HL-60/S4 treated with retinoic acid at 250 ng/mL for 4 days and 3 days (cell line): Measurements from ENCODE around the gene HDAC4.

ENCODE experiments used
- in situ Hi-C: fragments of 300-500 bp; cut with MboI; formaldehyde crosslinking; loops from 2 replicates; pipeline ENCODE4 v1.7.0; 2022; ENCODE audit warnings: low sequenced_read_pairs

HDAC4 gene

GRCh38 chr2:239398521-239398921 is 2.3 kb downstream of the HDAC4 start:
- in situ Hi-C loops: no loop called here

DNA sequence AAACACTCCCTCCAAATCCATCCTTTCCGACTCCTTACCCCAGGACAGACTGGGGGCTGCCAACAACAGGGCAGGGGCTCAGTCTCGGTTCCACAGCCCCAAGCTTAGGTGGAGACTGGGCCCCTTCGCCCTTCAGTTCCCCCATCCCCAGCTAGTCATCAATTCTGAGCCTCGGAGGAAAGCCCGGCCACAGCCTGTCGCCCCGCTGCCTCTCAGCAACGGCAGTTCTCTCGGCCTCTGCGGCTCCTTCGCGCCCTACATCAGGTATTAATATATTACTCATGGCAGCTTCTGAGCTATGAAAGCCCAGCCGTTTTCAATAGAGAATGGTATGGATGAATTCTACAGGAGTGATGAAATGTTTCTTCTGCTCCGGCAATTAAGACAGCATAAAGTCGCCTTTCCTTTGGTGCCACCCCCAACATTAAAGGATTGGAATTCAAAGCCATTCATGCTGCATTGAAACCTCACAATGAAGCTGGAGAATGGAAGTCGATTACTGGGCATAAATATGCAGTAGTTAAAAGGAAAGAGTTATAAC is 2.8 kb downstream of the HDAC4 start:
- in situ Hi-C loops: no loop called here

DNA sequence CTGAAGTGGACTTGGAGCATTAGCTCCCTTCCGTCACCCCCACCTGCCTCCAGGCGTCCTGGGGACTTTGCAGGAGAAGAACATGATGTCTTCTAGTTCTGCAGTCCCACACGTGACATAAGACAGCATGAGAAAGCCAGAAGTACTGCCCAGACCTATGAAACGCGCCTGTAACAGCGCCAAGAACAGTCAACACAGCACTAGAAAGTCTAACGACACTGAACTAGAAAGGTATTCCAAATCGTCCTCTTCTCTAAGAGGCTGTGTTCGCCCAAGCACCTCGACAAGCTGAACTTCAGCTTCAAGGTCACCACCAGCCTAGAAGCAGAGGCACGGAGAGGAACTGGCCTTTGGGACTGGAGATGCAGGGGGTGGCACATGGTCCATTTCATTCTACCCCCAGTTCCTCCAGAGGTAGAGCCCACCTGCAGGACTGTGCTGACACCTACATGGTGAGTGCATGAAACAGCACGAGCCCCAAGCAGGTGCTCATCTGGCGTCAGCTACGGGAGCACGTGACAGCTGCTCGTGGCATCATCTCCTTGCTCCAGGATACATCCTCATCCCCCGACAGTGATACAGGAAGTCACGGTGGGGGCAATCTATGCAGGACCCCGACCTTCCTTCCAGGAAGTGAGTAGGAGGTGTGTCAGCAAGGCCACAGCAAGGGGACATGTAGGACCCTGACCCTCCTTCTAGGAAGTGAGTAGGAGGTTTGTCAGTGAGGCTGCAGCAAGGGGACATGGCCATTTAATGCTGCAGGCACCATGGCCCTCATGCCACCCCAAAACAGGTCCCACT is 3.7 kb downstream of the HDAC4 start:
- in situ Hi-C loops: no loop called here

GRCh38 chr2:239395524-239395923 is 5.3 kb downstream of the HDAC4 start:
- in situ Hi-C loops: no loop called here

- in situ Hi-C loops: no loop called here
Observed at GRCh38 chr2:239394978-239395377, 5.8 kb downstream of the HDAC4 start.

DNA sequence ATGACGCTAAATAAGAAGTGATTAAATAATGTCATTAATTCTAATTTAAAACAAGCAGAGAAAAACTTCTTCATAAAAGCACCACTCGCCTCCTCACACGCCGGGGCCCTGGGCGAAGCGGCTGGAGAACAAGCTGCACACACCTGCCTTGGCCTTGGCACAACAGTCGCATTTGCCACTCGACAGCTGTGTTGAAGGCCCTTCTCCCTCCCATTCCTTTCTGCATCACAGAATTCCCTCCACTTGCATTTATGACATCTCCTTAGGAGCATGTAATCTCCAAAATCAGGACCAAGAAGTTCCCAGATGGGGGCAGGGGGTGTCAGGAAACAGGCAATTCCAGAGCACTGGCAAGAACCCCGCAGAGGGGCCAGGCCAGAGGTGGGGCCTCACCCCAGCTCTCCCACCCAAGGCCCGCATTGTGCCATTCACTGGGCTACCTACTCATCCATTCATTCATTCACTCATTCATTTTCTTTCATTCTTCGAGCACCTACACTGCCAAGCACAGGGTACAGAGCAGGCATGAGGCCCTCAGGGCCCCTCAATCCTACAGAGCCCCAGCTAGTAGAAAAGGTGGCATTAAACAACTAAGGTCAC is 6.4 kb downstream of the HDAC4 start:
- in situ Hi-C loops: no loop called here

DNA sequence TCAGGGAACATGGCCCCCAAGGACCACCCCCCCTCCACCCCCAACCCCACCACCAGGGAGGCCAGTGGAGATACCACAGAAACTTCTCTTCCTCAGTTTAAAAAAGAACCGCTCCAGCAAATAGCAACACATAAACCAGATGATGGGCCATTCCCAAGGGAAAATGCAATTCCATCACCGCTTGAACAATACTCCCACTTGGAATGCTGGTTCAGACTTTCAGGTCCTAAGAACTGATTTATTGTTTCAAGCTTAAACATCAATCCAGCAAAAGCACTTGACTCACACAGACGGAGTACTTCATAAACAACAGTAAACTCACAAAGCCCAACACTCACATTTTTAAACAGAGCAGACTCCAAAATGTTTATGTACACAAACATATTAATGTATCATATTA is 6.9 kb downstream of the HDAC4 start:
- in situ Hi-C loops: no loop called here

GRCh38 chr2:239393388-239393940 is 7.4 kb downstream of the HDAC4 start:
- in situ Hi-C loops: no loop called here

DNA sequence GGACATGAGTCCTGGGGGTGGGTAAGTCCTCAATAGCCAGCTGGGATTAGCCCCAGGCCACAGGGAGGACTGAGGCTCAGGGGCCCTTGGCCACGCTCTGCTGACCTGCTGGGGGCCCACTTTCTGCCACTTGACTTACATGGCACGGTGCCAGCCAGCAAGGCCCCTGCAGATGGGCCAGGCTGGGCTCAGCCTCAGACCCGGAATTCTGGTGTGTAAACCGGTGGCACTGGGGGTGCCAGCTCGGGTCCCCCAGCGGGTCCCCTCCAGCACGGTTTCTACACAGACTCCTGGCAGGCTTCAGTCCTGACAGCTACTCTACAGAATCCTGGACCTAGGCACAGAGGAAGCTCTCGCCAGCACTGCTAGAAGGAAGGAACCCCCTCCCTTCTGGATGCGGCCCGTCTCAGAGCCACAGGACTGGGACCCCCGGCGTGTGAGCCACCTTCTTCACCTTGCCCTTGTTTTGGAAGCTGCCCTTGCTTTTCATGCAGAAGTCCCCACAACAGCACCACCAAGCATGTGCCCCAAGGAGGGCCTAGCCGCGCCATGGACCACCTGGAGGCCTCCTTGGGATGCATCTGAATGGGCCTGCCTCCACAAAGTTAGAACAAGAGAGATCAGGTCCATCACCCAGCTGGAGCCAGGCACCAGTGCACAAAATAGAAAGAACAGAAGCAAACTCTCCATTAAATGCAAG is 8.0 kb downstream of the HDAC4 start:
- in situ Hi-C loops: no loop called here

GRCh38 chr2:239392072-239392357 is 8.8 kb downstream of the HDAC4 start:
- in situ Hi-C loops: no loop called here

- in situ Hi-C loops: no loop called here
Observed at GRCh38 chr2:239391286-239392071, 9.3 kb downstream of the HDAC4 start.

DNA sequence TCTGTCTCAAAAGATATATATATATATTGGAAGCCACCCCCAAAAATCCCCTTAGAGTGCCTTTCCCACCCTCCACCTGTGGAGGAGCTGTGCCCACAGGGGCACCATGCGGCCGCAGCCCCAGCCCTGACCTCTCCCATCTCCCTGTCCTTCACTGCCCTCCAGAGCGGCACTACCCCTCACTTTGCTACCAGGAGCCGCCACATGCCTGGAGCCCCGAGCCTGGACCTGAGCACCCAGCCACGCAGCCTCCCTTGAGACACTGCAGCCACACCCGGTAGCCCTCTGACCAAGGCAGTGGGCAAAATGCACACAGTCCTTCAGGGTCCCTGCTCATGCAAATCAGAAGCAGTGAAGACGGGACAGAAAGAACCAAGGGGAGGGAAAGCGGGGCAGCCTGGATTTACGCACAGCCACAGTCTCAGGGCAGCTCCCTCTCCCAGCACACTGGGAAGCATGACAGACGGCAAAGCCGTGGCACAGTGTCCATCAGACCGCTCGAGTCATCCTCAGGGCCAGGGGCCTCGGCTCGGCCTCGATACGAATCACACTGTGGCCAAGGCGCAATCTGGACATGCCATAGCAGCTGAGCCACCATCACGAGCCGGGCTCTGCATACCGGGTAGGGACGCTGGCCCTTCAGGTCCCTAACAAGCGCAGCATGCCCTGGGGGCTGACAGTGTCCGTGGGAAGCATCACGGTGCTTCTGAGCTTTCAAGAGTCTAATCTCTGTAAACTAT is 10.1 kb downstream of the HDAC4 start:
- in situ Hi-C loops: no loop called here

DNA sequence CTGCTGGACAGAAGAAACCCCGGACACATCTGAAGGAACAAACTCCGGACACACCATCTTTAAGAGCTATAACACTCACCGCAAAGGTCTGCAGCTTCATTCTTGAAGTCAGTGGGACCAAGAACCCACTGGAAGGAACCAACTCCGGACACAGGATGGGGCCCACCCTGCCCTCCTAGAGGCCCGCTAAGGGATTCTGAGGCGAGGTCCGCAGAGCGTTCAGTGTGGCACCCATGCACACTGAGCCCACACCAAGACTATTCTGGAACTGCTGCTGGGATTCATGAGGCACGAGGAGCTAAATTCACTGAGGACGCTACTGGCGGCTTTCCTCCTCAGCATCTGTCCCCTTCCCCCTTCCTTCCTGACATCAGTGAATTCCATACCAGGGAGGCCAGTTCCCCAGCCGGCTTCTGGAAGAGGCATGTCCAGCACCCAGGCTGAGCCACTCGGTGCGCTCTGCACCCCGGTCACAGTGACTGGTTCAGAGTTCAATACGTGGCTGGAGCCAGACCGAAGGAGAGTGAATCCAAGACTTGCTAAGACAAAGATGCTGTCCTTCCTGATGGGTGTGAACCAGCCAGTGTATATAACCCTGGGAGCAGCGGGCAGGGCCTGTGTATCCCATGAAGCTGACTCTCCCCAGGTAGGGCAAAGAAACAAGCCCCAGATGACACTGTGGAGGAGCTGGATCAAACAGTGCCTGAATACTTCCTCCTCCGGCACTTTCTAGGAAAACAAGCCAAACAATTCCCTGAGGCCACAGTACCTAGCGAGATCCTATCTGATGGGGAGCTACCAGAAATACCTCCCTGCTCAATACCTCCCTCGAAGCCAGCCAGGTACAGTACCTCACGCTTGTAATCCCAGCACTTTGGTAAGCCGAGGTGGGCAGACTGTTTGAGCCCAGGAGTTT is 11.1 kb downstream of the HDAC4 start:
- in situ Hi-C loops: no loop called here

- in situ Hi-C loops: no loop called here
Observed at GRCh38 chr2:239388236-239389151, 12.3 kb downstream of the HDAC4 start.

- in situ Hi-C loops: no loop called here
Observed at GRCh38 chr2:239387811-239388210, 13.0 kb downstream of the HDAC4 start.

DNA sequence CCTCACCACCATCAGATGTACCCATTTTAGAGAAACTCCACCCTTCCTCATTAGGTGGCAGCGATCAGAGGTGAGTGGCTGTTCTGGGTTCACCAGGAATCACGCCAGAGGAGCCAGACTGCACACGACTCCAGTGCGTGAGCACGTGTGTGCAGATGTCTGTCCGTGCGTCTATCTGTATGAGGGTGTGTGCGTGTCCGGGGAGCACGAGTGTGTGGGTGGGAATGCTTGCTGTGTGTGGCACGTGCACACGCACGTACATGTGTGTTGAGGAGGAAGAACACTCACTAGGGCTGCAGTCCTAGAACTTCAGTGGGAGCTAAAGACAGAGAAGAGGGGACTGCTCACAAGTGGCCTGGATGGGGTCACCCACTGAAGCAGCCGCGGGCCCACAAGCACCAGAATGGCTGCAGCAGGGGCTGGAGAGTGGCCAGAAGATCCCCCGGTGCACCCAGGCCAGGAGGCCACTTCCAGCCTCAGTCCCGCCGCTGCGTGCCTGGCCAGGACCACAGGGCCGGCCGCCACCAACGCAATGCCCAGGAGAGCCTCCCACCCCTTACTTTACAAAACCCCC is 13.9 kb downstream of the HDAC4 start:
- in situ Hi-C loops: no loop called here

DNA sequence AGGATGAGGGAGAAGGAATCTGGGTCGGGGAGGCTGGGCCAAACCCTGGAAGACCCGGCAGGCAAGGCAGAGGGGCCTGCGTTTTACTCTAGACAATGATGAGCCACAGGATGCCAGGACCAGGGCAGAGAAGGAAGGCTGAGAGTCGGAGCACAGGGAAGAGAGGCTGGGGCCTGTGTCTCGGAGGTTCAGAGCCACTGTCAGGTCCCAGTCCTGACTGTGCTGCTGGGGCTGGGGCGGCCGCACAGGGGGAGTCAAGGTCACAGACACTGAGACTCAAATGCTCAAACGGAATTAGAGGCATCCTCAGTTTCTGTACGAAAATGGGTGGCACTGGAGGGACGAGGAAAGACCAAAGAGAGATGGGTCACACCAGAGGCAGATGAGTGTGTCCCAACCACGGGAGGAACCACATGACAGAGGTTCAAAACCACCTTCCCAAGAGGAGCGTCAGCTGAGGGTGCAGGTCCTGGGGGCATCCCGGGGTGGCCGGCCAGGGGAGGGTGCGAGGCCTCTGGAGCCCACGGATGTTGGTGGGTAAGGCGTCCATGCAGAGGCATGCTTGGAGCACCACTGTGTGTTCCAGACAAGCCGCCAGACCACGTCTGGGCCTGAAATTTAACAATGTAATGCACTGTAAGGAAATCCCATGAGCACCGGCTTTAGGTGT is 14.7 kb downstream of the HDAC4 start:
- in situ Hi-C loops: no loop called here
